GM06990 (cell line): ENCODE results near the gene RAB12.

Experiments
- DNase-seq: peaks from one replicate; pipeline ENCODE4 v3.0.0-alpha.2; 2011; ENCODE audit not compliant: insufficient read length; ENCODE audit errors: extremely low read depth
- H3K27me3 ChIP-seq: replicated peaks from 2 replicates; pipeline ENCODE4 v1.6.0; 2011; ENCODE audit warnings: low read length; ENCODE audit not compliant: control insufficient read depth, insufficient read depth
- H3K36me3 ChIP-seq: 2 replicates; pipeline ENCODE4 v1.5.1; 2011; ENCODE audit warnings: low read length; ENCODE audit not compliant: control insufficient read depth, insufficient read depth
- H3K4me3 ChIP-seq: replicated peaks from 2 replicates; pipeline ENCODE4 v1.5.1; 2011; ENCODE audit warnings: low read depth, mild to moderate bottlenecking, control low read depth, low read length
- CTCF ChIP-seq: IDR thresholded peaks from 2 replicates; pipeline ENCODE4 v1.5.1; 2011; ENCODE audit warnings: low read length, control low read depth, mild to moderate bottlenecking, inconsistent platforms; ENCODE audit not compliant: insufficient read depth, poor library complexity, severe bottlenecking

Gene RAB12

GRCh38 chr18:8660316-8660715 is 51.1 kb downstream of the RAB12 start:
- H3K27me3 ChIP-seq: no peaks in the 10 kb centered on the region
- no peak overlapping the region for H3K4me3 ChIP-seq
- H3K36me3 ChIP-seq: no peaks in the 10 kb centered on the region
- TF ChIP-seq CTCF: no peak
- no peak for DNase-seq

- Histone ChIP-seq H3K4me3 (no peak overlapping the region), H3K36me3 (no peaks in the 10 kb centered on the region), H3K27me3 (no peaks in the 10 kb centered on the region)
- no peak for TF ChIP-seq CTCF
- DNase-seq: no peak
Observed at GRCh38 chr18:8661754-8662559, 52.7 kb downstream of the RAB12 start.

GRCh38 chr18:8662560-8663255 is 53.5 kb downstream of the RAB12 start:
- TF ChIP-seq CTCF: no peak
- DNase-seq: no peak
- H3K4me3 ChIP-seq: no peak overlapping the region
- H3K36me3 ChIP-seq: no peaks in the 10 kb centered on the region
- H3K27me3 ChIP-seq: no peaks in the 10 kb centered on the region

- no peak for TF ChIP-seq CTCF
- no peak overlapping the region for H3K4me3 ChIP-seq
Observed at GRCh38 chr18:8667846-8668245, 58.6 kb downstream of the RAB12 start.

GRCh38 chr18:8668381-8668780 is 59.1 kb downstream of the RAB12 start:
- Histone ChIP-seq H3K4me3 (no peak overlapping the region), H3K27me3 (no peaks in the 10 kb centered on the region), H3K36me3 (no peaks in the 10 kb centered on the region)
- no peak for TF ChIP-seq CTCF
- no peak for DNase-seq

More at GRCh38 chr18:8667846-8668245, 58.6 kb downstream of the RAB12 start:
- H3K36me3 ChIP-seq: no peaks in the 10 kb centered on the region
- no peak for DNase-seq
- H3K27me3 ChIP-seq: no peaks in the 10 kb centered on the region
